GM19324 (cell line): ENCODE measurements around the gene AHI1.

Source experiments
- ATAC-seq: cut with Tn5 transposase; IDR thresholded peaks from one replicate; pipeline ENCODE4 v1.9.1; 2021; ENCODE audit warnings: mild to moderate bottlenecking, moderate library complexity; ENCODE audit not compliant: unreplicated experiment, low FRiP score

Gene AHI1

GRCh38 chr6:135243871-135244796 lies 253.4 kb downstream of the AHI1 start:
- ATAC-seq: no peak

- ATAC-seq: no peak
Observed at GRCh38 chr6:135240711-135241110, 256.8 kb downstream of the AHI1 start.

- ATAC-seq: no peak
Observed at GRCh38 chr6:135236732-135237131, 260.8 kb downstream of the AHI1 start.

- no peak for ATAC-seq
Observed at GRCh38 chr6:135236319-135236718, 261.2 kb downstream of the AHI1 start.

GRCh38 chr6:135235716-135236115 lies 261.8 kb downstream of the AHI1 start:
- ATAC-seq: no peak

GRCh38 chr6:135234492-135234780 lies 263.1 kb downstream of the AHI1 start:
- no peak for ATAC-seq

GRCh38 chr6:135233686-135234491 lies 263.7 kb downstream of the AHI1 start:
- peak; percentile 50 for ATAC-seq
